SH-SY5Y (cell line): ENCODE data around the gene THSD4.

Experiments
- GATA2 ChIP-seq: IDR thresholded peaks from 2 replicates; pipeline ENCODE4 v1.6.1; 2011; ENCODE audit warnings: mild to moderate bottlenecking, low read depth, low read length
- GATA3 ChIP-seq: IDR thresholded peaks from 2 replicates; pipeline ENCODE4 v1.6.1; 2011; ENCODE audit warnings: low read depth, mild to moderate bottlenecking, low read length, moderate library complexity

DNA sequence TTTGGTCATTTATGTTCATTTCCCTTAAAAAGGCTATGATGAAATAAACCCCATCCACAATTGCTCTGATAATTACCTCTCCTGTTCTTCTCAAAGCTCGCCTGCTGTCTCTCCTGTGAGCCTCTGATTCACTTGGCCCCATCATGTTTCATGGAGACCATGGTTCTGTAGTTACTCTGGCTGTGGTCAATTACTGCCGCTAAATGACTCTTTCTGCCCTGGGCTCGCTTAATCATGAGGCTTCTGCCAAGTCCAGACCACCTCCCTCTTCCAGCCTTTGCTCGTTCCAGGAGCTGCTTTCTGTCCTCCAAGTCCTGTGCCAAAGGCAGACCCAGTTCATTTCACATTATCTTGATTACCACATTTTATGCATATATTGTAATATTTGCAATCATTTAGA, 91.9 kb downstream of the THSD4 start:
- TF ChIP-seq GATA2 (no peak), GATA3 (no peak)
